ENCODE measurements around the gene COLGALT1. TPM values are rescaled to one million over a fixed set of nuclear protein-coding genes. Genes with fewer than 3 reads are reported as not detected.

The COLGALT1 gene
- total RNA-seq, 1 experiment from 2014 or later = 60.5 TPM

DNA sequence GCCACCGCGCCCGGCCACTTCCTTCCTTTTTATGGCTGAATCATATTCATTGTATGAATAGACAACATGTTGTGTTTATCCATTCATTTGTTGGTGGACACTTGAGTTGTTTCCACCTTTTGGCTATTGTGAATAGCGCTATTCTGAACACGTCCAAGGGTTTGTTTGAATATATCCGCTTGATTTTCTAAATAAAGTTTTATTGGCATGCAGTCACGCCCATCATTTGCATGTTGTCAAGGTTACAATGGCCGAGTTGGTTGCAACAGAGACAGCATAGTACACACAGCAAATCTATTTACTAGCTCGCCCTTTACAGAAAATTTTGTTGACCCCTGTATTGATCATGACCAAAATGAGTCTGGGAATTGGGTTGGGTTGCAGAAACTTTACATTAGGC is 43.5 kb downstream of the COLGALT1 start:
- no peak for DNase-seq (ENCODE audit: low read depth)

DNA sequence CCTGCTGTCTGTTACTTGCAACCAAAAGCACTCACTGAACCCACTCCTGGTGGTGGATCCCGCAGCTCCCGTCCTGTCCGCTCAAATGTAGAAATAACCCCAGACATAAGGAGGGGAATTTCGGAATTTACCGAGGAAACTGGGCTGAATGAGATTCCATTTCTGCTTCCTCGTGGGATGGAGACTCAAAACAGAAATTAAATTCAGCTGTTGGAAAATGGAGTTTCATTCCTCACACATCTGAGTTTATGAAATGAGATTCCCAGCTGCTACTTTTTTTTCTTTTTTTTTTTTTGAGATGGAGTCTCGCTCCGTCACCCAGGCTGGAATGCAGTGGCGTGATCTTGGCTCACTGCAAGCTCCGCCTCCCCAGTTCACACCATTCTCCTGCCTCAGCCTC is 44.3 kb downstream of the COLGALT1 start:
- no peak for DNase-seq (ENCODE audit: low read depth)

DNA sequence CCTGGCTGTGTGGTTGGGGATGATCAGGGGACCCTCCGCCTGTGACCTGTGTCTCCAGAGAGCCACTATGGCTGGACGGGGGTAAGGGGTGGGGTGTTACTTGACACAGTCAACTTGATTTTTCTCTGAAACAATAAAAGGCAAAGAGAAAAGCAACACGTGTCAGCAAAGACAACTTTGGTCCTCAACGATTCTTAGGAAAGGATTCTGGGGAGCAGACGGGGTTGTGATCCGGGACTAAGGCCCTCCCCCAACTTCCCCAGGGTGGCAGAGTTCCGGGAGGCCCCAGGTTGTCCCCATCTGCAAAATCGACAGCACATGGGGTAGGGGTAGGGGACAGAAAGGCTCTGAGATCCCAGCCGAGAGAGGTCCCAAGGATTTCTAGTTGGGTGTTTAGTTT is 46.2 kb downstream of the COLGALT1 start:
- DNase-seq (ENCODE audit: low read depth) = no peak

DNA sequence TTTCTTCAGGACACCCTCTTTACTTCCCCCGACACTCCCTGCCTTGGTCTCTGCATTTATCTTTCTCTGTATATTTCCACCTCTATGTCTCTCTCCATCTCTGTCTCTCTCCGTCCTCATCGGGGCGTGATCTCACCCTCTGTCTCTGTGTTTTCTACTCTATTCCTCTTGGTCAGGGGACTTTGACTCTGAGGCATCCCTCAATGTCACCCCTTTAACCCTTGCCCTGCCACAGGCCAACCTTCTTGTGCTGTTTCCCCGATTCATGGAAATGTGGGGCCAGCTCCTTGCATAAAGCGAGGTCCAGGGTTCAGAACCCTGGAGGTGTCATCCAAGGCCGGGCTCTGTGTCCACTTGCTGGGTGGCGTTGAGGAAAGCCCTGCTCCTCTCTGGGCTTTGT is 46.8 kb downstream of the COLGALT1 start:
- no peak for DNase-seq (ENCODE audit: low read depth)

DNA sequence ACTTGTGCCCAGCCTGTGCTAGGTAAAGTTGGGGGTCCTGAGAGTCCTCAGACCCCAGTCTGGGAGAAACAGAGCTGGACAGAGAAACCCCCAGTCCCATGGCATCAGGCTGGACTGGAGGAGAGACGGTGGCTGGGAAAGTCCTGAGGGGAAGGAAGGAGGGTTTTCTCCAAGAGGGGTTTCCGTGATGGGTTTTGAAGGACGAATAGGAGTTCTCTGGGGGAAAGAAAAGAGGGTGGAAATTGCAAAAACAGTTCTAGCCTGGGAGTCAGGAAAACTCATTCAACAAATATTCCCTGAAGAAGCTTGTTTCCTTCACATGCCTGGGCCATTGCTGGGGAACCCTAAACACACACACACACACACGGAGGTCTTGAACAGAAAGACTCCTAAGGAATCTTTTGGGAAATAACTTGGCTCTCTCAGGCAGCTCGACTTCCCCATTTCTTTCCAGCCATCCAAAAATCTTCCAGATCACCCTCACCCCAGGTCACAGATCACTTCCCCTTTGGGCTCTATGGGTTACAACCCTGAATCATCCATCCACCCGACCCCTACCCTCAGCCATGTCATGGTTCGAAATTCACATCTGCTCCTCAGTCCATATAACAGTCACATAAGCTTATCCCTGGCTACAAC is 47.5 kb downstream of the COLGALT1 start:
- no peak for DNase-seq (ENCODE audit: low read depth)

DNA sequence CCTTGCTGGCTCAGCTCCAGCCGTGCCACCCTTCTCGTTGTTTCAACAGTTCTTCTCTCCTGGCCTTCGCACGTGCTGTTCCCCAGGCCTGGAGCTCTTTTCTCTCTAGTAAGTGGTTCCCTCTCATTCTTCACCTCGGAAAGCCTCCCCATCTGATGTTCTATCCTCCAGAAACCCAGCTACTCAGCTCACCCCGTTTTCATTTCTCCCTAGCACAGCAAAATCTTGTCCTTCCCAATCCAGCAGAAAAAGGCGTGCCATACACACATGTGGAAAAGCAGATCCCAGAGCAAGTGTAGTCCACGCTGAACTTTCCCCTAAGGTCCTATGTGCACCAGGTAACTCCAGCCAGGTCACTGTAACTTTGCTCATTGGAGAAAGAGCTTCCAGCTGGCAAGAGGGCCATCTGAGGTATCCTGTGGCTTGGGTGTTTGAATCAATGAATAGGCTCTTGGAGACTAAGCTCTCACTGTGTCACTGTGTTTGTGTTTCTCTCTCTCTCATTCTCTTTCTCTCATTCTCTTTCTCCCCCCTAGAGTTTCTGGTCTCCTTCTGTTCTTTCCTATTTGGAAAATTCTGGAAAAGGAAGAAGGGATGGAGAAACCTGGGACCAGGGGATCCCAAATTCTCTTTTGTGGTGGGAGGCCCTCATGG is 49.0 kb downstream of the COLGALT1 start:
- DNase-seq (ENCODE audit: low read depth) = no peak

DNA sequence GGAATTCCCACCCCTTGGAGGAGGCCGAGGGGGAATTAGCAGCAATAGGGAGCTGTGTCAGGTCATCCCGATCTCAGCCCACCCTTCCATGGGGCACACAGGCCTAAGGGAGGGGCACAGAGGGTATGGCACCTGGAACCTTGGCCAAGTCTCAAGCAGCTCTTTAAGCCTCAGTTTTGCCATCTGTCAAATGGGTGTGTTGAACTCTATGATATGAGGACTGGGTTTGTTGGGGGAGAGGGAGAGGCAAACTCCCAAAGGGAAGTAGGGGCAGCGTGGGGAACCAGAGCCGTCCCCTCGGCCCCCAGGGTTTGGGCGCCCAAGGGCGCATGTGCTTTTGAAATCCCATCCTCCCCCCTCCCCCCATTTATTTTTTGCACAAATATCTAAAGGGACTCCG is 49.7 kb downstream of the COLGALT1 start:
- DNase-seq (ENCODE audit: low read depth) = no peak

DNA sequence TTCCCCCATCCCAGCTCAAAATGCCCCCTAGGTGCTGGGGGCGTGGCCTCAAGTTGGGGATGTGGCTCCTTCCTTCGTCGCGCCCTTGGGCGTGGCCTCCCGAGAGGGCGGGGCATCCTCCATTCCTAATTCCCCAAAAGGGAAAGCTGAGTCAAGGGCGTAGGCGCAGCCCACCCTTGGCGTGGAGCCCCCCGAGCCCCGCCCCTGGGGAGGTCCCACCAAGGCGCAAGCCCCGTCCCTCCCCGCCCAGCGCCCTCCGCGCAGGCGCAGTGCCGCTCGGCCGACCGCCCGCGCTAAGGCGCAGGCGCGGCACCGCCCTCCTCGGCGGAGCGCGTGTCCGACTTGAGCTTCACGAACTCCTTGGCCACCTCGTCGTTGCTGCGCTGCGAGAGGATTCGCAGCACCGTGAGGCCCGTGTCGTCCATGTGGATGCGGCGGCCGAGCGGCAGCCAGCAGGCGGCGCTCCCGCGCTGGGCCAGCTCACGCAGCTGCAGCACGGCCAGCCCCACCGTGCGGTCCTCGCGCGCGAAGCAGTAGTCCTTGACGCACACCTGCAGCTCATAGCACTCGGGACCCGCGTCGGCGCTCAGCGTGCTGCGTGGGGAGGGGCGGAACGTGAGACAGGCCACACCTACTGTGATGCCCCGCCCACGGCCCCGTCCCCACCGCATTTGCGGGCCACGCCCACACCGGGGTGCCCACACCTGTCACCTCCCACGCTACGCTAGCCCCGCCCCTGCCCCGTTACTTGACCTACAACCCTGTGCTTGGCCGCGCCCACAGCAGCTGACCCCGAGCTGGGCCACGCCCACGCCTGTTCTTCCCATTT is 50.5 kb downstream of the COLGALT1 start:
- DNase-seq (ENCODE audit: low read depth) = peak; percentile 96

DNA sequence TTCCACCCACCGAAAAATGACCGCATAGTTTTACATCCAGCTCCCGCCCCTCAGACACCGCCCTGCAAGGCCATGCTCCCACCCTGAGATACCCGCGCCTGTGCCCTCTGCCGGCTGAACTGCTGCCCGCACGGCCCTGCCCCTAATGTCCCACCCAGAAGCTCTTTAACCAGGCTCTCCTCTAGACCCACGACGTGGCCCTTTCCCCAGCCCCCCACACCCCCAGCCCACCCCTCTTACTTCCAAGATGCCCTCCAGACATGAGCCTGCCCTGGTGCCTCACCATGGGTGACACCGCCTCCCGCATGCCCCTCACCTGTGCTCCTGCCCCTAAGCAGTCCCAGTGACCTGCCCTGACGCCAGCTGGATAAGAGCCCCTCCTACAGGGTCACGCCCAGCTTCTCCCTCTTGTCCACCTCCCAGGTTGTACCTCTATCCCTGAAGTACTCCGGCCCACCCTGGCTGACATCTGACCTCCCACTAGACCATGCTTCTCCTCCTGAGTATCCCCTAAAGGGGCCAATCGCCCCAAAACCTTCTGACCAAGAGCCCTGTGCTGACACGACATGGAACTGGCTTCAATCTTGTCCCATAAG is 51.2 kb downstream of the COLGALT1 start:
- DNase-seq (ENCODE audit: low read depth) = no peak

DNA sequence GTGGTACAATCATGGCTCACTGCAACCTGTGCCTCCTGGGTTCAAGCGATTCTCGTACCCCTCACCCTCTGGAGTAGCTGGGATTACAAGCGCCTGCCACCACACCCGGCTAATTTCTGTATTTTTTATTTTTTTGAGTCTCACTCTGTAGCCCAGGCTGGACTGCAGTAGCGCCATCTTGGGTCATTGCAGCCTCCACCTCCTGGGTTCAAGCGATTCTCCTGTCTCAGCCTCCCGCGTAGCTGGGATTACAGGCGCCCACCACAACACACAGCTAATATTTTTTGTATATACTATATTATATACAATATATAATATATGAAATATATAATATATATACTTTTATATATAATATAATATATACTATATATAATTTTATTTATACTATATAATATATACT is 52.5 kb downstream of the COLGALT1 start:
- no peak for DNase-seq (ENCODE audit: low read depth)

DNA sequence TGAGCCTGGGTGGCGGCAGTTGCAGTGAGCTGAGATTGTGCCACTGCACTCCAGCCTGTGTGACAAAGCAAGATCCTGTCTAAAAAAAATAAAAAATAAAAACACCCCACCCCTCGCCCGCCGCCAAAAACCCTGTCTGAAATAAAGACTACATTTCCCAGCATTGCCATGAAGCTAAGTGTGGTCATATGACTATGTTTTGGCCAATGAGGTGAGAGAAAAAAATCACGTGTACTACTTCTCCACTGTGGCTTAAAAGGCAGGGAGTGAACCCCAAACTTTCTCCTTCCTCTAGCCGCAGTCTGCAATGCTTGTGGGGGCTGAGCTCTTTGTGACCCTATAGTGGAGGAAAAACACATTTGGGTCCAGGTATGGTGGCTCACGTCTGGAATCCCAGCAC is 54.9 kb downstream of the COLGALT1 start:
- DNase-seq (ENCODE audit: low read depth) = peak; percentile 42

DNA sequence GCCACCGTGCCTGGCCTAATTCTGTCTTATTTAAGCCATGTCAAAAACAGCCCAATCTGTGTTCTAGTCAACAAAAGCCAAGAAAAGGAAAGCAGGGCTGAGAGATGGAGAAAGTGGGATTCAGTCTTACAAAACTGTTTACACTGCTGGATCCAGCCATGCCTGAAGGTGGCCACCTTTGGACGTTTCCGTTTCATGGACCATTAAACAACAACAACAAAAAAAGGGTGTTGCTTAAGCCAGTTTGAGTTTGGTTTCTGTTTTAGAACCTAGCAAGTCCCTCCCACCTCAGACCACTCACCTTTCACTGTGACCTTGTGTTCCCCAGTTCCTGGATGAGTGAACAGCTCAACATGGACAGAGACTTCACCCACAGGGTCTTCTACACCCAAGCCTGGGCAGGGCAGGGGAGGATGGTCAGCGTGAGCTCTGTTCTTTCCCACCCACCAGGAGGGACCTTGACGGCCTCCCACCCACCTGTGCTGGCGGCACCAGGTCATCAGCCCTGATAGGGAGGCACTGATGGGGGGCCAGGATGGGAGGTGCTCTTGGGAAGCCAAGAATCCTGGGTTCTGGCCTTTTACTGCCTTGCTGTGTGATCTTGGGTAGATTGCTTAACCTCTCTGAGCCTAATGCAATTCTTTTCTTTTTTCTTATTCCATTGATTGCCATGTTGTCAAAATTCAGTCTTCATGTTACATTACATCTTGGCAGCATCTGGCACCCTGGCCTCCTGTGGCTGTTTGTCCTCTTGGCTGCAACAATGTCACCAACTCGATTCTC is 56.2 kb downstream of the COLGALT1 start:
- DNase-seq (ENCODE audit: low read depth) = no peak

DNA sequence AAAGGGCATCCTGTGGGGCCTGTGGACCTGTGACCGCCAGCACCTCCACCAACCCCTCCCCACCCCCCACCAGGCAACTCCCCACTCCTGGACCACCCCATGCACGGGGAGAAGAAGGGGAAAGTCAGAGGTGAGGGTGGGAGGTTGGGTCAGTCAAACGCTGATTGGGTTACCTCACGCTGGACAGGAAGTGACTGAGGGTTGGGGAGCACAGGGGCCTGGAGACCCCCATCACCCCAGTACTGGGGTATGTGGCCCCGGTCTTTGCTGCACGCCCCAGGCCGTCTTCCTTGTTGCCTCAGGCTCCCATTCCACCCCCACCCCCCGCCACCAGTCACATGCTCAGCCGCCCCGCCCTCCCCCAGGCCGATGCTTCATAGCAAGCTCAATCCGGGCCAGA is 59.0 kb downstream of the COLGALT1 start:
- DNase-seq (ENCODE audit: low read depth) = no peak

DNA sequence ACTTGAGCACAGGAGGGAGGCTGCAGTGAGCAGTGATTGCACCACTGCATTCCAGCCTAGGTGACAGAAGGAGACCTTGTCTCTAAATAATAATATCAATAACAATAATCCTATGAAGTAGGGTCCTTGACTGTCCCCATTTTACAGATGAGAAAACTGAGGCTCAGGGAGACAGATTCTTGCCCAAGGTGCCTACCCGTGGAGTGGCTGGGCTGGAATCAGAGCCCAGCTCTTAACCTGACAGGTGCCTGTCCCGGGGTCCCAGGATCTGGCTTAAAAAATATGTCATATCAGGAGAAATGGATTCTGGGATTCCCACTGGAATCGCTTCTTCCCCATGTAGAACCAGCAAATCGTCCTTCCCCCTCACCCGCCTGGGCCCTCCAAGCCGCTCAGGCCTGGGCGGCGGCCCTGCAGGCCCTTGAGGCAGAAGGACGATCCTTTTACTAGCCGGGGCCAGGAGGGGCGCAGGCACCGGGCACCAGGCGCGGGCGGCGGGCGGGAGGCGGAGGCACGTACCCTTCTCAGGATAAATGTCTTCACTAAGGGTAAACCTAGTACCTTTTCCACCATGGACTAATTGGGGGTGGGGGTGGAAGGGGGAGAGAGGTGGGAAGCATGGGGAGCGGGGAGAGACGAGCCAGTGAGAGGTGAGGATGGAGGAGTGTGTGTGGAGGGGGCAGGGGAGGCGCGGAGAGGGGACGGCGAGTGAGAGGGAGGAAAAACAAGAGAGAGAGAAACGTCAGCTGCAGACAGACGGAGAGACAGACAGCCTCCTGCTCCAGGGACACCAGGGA is 60.6 kb downstream of the COLGALT1 start:
- peak; percentile 29 for DNase-seq (ENCODE audit: low read depth)

DNA sequence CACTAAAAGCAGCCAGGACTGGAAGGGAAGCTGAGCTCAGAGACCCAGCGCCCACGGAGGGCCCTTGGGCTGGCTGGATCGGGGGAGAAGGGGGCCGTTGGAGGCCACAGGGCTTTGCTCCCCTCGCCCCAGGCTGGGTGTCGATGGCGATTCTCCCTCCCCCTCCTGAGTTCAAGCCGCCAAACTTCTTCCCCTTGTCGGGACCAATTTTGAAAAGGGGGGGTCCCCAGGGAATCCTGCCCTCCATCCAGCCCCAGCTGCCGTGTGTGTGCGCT is 61.2 kb downstream of the COLGALT1 start:
- no peak for DNase-seq (ENCODE audit: low read depth)

DNA sequence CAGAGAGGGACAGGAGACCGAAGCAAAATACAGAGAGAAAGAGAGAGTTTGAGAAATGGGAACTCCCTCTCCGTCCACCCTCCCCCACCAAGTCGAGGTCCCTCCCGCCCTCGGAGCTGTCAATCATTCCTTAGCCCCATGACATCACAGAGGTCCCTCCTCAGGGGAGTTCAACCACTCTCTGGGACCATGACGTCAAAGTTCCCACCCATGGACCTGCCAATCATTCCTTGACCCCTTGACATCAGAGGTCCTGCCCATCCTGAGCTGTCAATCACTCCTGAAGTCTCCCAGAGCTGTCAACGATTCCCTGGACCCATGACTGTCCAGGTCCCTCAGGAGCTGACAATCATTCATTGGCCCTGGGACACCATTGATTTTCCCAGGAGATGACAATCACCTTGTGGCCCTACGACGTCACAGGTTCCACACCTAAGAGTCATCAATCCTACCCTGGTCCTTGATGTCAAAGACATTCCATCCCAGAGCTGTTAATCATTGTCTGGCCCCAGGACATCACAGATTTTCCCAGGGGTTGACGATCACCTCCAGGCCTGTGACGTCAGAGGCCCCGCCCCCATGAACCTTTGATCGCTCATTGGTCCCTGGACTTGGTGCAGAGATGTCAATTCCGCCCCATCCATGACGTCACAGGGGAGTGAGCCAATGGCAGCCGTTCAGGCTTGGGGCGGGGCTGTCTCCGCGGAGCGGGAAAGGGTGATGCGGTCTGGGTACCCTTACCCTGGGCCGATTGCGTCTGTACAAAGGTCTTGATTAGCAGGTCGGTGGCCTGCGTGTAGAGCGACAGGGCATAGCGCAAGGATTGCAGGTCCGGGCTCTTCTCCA is 61.7 kb downstream of the COLGALT1 start:
- peak; percentile 37 for DNase-seq (ENCODE audit: low read depth)

DNA sequence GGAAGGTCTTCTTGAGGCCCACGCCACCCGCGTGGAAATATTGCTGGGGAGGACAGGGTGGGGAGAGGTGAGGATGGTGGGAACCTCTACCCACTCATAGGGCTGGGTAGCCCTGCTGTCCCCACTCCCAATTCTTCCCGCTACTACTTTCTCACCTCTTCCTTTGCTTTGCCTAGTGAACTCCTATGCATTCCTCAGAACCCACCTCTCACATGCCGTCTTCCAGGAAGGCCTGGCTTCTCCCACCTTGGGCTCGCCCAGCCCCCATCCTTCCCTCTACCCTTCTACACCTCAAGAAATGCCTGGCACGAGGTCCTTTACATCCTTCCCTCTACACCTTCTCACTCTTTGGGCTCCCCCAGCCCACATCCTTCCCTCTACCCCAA is 62.4 kb downstream of the COLGALT1 start:
- DNase-seq (ENCODE audit: low read depth) = no peak

DNA sequence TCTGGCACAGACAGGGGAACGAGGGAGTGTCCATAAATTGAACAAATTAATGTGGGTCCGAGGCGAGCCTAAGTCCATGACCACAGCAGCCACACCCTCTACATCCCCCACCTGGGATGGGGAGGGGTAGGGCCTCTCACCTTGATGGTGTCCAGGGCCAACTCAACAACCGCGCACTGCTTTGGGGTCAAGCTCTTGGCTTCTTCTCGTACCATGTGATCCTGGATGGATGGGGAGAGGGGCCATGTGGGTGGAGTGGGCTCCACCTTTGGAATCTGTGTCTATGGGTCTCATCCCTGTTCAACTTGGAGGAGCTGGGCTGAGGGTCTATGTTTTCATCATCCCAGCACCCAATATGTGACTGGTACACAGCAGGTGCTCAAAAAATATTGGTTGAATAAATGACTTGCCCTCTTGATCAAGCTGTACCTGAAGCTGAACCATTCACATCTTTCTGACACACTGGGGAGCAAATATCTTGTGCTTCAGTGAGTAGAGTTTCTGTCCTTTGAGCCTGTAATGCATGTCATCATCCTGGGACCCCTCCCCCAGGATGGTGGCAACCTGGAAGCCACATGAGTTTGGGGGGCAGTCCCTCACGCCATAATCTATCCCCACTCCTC is 62.9 kb downstream of the COLGALT1 start:
- no peak for DNase-seq (ENCODE audit: low read depth)

DNA sequence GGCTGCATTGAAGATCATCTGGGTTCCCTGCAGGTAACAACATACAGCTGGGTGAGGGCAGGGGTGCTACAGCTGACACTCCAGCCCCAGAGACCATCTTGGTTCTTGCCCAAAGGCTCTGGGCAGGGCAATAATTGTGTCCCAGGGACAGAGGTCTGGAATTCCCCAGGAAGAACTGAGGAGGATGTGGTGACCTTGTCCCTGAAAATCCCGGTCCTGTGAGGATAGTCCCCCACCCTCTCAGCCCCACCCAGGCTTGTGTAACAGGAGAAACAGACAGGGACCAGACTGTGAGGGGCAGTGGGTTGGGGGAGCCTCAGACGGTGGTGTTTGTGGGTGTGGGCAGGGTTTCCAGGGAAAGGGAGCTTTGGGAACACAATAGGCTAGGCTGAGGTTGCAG is 63.5 kb downstream of the COLGALT1 start:
- DNase-seq (ENCODE audit: low read depth) = peak; percentile 24

DNA sequence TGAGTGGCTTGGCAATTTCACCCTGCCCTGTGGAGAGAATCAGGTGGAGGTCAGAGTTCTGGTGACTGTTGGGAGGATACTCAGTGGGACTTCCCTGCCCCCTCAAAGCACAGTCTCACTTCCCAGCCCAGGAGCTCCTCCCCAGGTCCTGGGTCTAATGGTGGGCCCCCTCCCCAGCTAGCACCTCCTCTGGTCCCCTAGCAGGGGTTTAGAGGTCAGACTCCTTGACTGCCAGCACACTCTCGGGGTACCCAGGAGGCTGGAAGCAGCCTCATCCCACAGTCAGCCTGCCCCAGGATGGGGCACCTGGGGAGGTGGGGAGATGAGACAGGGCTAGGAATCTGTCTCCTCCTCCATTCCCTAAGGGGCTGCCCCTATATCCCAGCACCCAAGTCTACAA is 65.2 kb downstream of the COLGALT1 start:
- no peak for DNase-seq (ENCODE audit: low read depth)

Data from Daoy (cell line).